ENCODE data around the gene CLRN2.

CLRN2 gene, protein sequence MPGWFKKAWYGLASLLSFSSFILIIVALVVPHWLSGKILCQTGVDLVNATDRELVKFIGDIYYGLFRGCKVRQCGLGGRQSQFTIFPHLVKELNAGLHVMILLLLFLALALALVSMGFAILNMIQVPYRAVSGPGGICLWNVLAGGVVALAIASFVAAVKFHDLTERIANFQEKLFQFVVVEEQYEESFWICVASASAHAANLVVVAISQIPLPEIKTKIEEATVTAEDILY

GRCh38 chr4:17514865-17515264, at the start of gene CLRN2:
CLRN2 (plus strand) TSS chr4:17515165; CDS start chr4:17515267, 102 bp downstream.
- no peak for DNase-seq

DNA sequence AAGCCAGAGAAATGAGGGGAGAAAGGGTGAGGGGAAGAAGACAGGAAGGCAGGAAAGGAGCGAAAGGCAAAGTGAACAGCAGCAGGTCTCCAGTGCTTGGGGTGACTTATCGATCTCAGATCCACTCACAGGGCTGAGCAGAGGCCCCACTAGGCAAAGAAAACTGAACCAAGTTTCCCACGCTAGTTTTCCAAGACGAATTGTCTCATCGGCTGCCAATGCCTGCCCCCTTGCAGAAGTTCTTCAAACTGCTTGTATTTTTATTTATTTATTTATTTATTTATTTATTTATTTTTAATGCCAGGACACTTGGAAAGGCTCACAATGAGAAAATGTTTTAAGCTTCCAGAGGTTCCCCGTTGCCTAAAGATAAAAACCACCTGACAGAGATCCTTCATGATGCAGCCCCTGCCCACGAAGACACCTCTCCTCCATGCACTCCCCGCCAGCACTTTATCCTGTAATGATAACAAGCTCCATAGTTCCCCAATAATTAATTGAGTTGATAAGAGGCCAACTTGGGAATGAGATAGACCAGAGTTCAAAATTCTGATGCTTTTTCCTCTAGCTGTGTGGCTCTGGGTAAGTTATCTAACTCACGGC, 46.2 kb upstream of the CLRN2 start:
- no peak for DNase-seq

GRCh38 chr4:17469931-17470674, 44.9 kb upstream of the CLRN2 start:
- peak; percentile 57 for DNase-seq

DNA sequence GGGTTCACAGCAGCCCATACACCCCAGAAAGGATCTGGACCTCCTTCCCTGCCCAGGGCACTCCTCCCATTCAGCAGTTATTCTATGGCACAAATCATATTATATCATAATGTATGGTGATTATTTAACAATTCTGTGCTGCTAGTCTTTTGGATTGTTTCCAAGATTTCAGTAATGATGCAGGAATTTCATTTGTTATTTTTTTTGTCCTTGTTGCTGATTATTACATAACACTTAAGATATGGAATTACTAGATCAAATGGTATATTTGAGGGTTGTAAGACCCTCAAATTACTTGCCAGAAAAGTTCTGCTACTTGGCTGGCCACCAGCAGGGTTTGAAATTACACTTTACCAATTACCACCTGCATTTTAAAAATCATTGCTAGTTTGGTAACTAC, 39.5 kb upstream of the CLRN2 start:
- peak; percentile 26 for DNase-seq

DNA sequence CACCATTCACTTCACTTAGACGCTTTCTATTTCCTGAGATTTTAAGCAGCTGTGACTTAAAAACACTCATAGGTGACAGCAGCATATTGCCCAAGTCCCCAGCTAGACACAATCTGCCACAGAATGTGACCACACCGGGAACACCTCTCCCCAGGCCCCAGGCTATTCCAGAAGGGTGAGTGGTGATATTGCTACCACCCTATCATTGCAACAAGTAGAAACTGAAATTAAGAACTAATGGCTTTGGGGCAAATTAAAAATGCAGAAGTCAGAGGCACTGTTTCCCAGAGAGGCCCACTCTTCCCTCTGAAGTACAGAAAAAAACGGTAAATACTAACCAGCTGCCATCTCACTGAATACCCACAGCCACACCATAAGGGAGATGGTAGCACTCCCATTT, 38.1 kb upstream of the CLRN2 start:
- DNase-seq = no peak

GRCh38 chr4:17477774-17478472, 37.0 kb upstream of the CLRN2 start:
- DNase-seq = no peak

DNA sequence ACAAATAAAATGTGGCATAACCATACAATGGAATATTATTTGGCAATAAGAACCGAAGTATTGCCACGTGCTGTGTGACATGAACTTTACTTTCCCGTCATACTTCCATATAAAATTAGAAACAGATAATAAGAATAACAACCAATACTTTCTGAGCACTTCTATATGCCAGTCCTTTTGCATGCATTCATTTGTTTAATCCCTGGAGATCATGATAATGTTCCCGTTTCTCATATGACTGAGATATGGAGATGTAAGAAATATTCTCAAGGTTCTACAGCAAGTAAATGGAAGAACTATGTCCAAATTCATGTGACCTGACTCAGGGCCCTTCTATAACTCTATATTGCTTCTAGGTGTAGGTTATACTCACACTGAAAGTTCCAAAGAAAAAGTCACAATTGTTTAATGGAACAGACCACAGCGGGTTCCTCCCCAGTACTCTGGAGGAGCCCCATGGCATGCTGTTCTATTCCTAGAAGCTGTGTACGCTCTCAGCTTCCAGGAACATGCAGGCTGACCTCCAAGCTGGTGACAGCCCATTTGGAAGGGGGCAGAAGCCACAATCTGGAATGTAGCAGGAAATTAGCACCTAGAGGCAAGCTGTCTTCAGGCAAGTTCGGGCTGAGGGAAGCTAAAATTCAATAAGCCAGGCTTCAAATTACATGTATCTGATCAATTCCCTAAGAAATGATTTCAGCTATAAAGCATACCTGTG, 34.6 kb upstream of the CLRN2 start:
- DNase-seq = no peak

- DNase-seq = no peak
These were observed 34.0 kb upstream of the CLRN2 start for GRCh38 chr4:17480955-17481354.

- DNase-seq = no peak
These were observed 32.2 kb upstream of the CLRN2 start for GRCh38 chr4:17482716-17483115.

GRCh38 chr4:17489123-17489522, 25.8 kb upstream of the CLRN2 start:
- no peak for DNase-seq

- no peak for DNase-seq
These were observed 25.2 kb upstream of the CLRN2 start for GRCh38 chr4:17489721-17490120.

DNA sequence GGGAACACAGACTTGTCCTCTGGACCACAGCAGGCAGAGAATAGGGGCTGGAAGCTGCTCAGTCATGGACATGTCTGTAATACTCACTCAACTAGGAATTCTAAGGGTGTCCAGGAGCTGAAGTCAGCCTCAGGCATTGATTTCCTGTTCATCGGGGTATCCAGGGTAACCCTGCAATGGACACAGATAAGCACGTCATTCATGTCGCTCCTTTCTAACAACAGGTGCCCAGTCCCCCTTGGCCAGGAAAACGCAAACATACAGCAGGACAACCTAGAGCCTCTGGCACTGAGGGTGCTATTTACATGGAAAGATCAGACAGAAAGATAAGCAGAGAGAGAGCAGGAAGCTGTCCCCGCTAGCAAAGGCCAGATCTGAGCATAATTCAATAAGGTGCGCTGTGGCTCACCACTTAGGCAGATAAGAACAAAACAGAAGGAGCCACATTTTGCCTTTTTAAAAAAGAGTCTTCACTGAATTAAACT, 24.3 kb upstream of the CLRN2 start:
- DNase-seq = no peak

- DNase-seq = no peak
These were observed 23.8 kb upstream of the CLRN2 start for GRCh38 chr4:17491196-17491595.

- no peak for DNase-seq
These were observed 22.8 kb upstream of the CLRN2 start for GRCh38 chr4:17492058-17492741.

- no peak for DNase-seq
These were observed 22.1 kb upstream of the CLRN2 start for GRCh38 chr4:17492876-17493275.

DNA sequence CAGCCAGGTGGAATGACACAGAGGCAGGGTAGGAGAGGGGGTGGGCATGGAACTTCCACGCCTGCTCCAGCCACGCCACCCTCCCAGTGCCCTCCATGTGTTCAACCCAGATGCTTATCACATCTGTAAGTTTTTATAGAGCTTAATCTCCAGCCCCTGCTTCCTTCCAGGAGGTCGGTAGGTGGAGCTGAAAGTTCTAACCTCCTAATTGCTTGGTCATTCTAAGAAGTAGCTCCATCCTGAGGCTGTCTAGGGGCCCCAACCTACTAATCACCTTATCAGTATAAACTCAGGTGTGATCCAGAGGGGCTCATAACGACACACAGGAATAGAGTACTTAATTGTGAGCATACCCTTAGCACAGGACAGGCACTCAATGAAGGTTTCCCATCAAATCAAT, 21.3 kb upstream of the CLRN2 start:
- DNase-seq = no peak

- DNase-seq = peak; percentile 9
These were observed 20.4 kb upstream of the CLRN2 start for GRCh38 chr4:17494258-17495190.

DNA sequence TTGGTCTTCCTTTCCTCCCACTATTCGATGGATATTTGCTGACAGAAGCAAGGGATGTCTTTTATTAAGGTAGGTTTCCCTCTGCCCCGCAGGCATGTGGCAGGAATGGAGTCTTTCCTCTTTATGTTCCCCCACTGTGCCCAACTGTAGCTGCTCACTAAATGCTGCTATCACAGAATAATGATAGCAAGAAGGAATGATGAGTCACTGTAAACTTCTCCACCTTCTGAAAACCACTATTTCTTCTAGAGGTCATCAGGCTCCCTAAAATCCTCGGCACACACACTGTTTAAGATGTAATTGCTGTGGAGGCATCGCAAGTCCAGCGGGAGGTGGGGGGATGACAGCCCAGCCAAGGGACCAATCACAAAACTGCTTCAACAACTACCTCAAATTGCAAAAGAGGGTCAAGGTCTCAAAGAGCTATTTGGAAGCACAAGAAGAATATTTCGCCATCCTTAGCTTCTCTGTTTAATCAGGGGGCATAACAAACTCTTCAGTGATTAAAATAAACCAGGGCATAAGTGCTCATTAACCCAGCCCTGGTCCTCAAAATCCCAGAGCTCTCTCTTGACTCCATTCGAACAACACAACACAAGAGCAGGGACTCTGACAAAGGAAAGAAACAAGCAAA, 17.0 kb upstream of the CLRN2 start:
- DNase-seq = no peak

DNA sequence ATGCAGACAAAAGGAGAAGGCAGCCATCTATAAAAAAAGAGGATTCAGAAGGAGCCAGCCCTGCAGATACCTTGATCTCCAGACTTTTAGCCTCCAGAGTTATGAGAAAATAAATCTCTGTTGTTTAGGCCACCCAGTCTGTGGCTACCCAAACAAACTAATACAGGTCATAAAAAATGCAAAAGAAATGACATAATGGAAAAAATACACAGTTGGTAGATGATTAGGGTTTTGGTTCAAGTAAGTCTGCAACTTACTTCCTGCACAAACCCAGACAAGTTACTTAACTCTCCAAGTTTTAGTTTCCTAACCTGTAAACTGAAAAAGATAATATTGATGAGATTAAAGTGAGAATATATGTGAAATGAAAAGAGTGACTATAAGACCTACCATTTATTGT, 14.4 kb upstream of the CLRN2 start:
- DNase-seq = no peak

- DNase-seq = peak; percentile 73
These were observed 12.2 kb upstream of the CLRN2 start for GRCh38 chr4:17502756-17503155.

GRCh38 chr4:17504081-17504480, 10.9 kb upstream of the CLRN2 start:
- DNase-seq = no peak
